RWPE1 (cell line): ENCODE measurements around the gene PTPRR.

Experiments used
- CTCF ChIA-PET: fragments of 350-600 bp; sonication (Branson Sonifier 250); formaldehyde crosslinking; extraction: SDS; loops from one replicate; lab custom pipeline; 2021; lab: Yijun Ruan, JAX
- POLR2A ChIA-PET: fragments of 400-600 bp; formaldehyde crosslinking; extraction: SDS; loops from one replicate; lab custom pipeline; 2020; ENCODE audit warnings: antibody characterized with exemption; ENCODE audit not compliant: low non-redundant PET; lab: Yijun Ruan, JAX
- DNase-seq: peaks from one replicate; pipeline ENCODE4 v3.0.0; 2012; ENCODE audit warnings: low spot score
- H3K27ac ChIP-seq: fragments of 450-650 bp; 2 replicates; pipeline ENCODE4 v1.5.1; 2017
- TF ChIP-seq, protein P1 (sequence below): fragments of 450-650 bp; conservative IDR thresholded peaks from 2 replicates; pipeline ENCODE4 v1.5.1; 2017; ENCODE audit warnings: low read depth, mild to moderate bottlenecking

The PTPRR gene

DNA sequence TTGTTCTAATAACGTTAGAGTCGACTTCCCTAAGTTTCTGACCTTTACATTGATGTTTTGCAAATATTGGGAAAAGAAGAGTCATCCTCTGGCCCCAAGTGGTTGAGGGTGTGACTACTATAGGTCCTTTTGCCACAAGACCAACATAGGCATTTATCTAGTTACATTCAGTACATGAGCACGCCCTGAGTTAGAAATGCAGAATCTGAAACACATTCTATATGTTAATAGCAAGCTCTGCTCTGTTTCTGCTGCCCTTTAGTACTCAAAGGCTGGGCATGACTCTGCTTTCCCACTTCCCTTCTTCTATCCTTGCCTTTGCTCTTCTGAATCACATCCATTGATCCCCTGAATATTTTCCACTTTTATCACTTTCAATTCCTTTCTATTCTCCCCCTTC lies 168.2 kb downstream of the PTPRR start:
- no peak overlapping the region for H3K27ac ChIP-seq
- ChIA-PET CTCF (no interaction called here), POLR2A (no interaction called here)
- TF ChIP-seq, protein P1, sequence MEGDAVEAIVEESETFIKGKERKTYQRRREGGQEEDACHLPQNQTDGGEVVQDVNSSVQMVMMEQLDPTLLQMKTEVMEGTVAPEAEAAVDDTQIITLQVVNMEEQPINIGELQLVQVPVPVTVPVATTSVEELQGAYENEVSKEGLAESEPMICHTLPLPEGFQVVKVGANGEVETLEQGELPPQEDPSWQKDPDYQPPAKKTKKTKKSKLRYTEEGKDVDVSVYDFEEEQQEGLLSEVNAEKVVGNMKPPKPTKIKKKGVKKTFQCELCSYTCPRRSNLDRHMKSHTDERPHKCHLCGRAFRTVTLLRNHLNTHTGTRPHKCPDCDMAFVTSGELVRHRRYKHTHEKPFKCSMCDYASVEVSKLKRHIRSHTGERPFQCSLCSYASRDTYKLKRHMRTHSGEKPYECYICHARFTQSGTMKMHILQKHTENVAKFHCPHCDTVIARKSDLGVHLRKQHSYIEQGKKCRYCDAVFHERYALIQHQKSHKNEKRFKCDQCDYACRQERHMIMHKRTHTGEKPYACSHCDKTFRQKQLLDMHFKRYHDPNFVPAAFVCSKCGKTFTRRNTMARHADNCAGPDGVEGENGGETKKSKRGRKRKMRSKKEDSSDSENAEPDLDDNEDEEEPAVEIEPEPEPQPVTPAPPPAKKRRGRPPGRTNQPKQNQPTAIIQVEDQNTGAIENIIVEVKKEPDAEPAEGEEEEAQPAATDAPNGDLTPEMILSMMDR = no peak
- no peak for DNase-seq

DNA sequence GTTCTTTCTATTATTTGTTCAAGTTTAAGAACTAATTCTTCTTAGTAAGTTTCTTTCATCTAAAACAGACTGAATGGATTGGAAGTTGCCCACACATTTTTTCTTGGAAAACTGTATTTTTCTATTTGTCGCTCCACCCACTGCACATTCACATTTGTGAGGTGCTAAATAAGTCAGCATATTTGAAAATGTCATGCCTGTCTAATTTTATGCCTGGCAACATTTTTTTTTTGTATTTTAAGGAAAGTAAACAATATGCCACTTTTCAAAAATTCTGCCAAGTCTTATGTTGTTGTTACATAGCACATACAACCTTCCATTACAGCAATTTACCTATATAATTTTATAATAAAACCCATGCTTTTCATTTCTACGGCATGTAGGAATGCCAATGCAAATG lies 170.6 kb downstream of the PTPRR start:
- TF ChIP-seq, protein P1 = no peak
- no peak for DNase-seq
- no peak overlapping the region for H3K27ac ChIP-seq
- ChIA-PET CTCF (no interaction called here), POLR2A (no interaction called here)

DNA sequence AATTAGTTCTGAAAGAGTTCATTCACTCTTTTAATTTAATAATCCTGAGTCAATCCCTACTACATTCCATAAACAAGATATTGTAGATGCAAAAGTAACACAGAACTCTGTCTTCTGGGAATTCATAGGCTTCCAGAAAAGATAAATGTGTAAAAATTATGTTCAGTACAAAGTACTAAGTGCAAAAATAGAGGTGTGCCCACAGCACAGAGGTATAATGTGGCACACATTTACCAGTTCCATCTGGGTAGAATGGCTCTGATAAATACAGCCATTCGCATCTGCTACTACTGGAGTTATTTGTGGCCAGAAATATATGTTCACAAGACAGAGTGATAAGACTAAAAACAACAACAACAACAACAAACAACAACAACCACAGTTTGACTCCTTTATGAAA lies 171.7 kb downstream of the PTPRR start:
- CTCF ChIA-PET = no interaction called here
- POLR2A ChIA-PET = no interaction called here
- H3K27ac ChIP-seq = no peak overlapping the region

GRCh38 chr12:70747445-70748260 lies 172.9 kb downstream of the PTPRR start:
- TF ChIP-seq, protein P1 = no peak
- H3K27ac ChIP-seq = no peak overlapping the region
- DNase-seq = no peak
- ChIA-PET POLR2A (no interaction called here), CTCF (interaction anchor here (0.5 to 0.6 kb wide), 2 partner anchors 14 to 1463 kb away, joined by 3 read pairs; no protein-coding TSS in a partner anchor)

More for the DNA sequence above, 171.7 kb downstream of the PTPRR start:
- TF ChIP-seq, protein P1 = no peak
- DNase-seq = no peak

DNA sequence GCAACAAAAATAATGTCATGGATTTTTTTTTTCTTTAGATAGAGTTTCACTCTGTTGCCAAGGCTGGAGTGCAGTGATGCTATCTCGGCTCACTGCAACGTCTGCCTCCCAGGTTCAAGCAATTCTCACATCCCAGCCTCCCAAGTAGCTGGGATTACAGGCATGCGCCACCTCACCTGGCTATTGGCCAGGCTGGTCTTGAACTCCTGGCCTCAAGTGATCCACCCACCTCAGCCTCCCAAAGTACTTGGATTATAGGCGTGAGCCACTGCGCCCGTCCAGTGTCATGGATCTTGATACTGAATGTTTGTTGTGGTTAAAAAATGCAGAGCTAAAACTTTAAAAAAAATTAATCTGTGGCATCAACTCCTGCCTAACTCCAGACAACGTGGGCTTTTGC lies 175.5 kb downstream of the PTPRR start:
- no peak overlapping the region for H3K27ac ChIP-seq
- TF ChIP-seq, protein P1 = no peak
- POLR2A ChIA-PET = no interaction called here
- no peak for DNase-seq
- CTCF ChIA-PET = interaction anchor here (0.7 kb wide), 1 partner anchor 627 kb away, joined by 3 read pairs; no protein-coding TSS in a partner anchor

DNA sequence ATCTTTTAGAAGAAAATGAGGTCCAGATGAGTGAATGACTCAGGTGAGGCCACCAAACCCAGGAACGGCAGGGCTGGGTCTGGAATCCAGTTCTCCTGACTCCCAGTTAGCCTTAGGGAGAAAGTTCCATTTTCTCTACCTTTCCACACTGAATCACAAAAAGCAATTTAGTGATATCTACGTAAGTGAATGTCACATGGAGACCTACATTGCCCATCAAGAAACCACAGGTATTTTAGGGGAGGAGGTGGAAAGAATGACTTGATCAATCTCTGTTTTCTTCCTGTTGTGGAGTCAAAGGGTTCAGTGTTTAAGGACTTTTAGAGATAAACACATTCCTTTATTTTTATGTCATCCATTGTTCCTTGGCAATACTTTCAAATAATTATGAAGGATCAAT lies 176.4 kb downstream of the PTPRR start:
- TF ChIP-seq, protein P1 = no peak
- H3K27ac ChIP-seq = no peak overlapping the region
- ChIA-PET CTCF (interaction anchor here (0.6 kb wide), 1 partner anchor 869 kb away, joined by 3 read pairs; no protein-coding TSS in a partner anchor), POLR2A (no interaction called here)
- peak; percentile 50 for DNase-seq
